Right atrium auricular region (tissue), 2 donors: ENCODE measurements around the gene MSH6. TPM values are rescaled to one million over a fixed set of nuclear protein-coding genes. Genes with fewer than 3 reads are reported as not detected.
A peak's percentile ranks its signal among the peaks of the same experiment; 100 is the strongest.

Experiments
- DNase-seq: peaks from one replicate; pipeline ENCODE4 v3.0.0-alpha.2; 2019; ENCODE audit warnings: low spot score
- H3K27ac ChIP-seq, 2 donors: fragments of 200-600 bp; sonication (generic); 1 replicate in 1 of 2; 2 replicates in 1 of 2; pipeline ENCODE4 v1.5.1; 2016 to 2019
- H3K27me3 ChIP-seq, 2 donors: fragments of 200-600 bp; sonication (generic); one replicate each; pipeline versions ENCODE4 v1.5.1 to v1.6.0; 2017 to 2019
- H3K36me3 ChIP-seq: fragments of 200-600 bp; sonication (generic); one replicate; pipeline ENCODE4 v1.5.1; 2016
- H3K4me1 ChIP-seq, 2 donors: fragments of 200-600 bp; sonication (generic); one replicate each; pipeline versions ENCODE4 v1.5.1 to v1.6.0; 2017 to 2019
- H3K4me3 ChIP-seq, 2 donors: fragments of 200-600 bp; sonication (generic); 1 replicate in 1 of 2; 2 replicates in 1 of 2; pipeline ENCODE4 v1.5.1; 2017 to 2019; ENCODE audit warnings: mild to moderate bottlenecking in 1 of 2, moderate library complexity in 1 of 2
- H3K9me3 ChIP-seq, 2 donors: fragments of 200-600 bp; sonication (generic); one replicate each; pipeline ENCODE4 v1.5.1; 2019
- total RNA-seq, 2 donors: library from RNA; depleted of rRNA; stranded (reverse); fragments of >200 nt; gene quantifications; one replicate each; pipeline ENCODE4 v1.1.0, GENCODE V29; 2016
- TF ChIP-seq, protein P1 (sequence below), 2 donors: fragments of 200-600 bp; sonication (generic); IDR thresholded peaks; one replicate each; pipeline ENCODE4 v1.5.1; 2019; ENCODE audit warnings: antibody characterized with exemption in 2 of 2

Gene MSH6
- total RNA-seq, 2 donors from 2014 or later, result 17.0 to 22.3 TPM

- TF ChIP-seq, protein P1, sequence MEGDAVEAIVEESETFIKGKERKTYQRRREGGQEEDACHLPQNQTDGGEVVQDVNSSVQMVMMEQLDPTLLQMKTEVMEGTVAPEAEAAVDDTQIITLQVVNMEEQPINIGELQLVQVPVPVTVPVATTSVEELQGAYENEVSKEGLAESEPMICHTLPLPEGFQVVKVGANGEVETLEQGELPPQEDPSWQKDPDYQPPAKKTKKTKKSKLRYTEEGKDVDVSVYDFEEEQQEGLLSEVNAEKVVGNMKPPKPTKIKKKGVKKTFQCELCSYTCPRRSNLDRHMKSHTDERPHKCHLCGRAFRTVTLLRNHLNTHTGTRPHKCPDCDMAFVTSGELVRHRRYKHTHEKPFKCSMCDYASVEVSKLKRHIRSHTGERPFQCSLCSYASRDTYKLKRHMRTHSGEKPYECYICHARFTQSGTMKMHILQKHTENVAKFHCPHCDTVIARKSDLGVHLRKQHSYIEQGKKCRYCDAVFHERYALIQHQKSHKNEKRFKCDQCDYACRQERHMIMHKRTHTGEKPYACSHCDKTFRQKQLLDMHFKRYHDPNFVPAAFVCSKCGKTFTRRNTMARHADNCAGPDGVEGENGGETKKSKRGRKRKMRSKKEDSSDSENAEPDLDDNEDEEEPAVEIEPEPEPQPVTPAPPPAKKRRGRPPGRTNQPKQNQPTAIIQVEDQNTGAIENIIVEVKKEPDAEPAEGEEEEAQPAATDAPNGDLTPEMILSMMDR (IDR thresholded peaks at IDR 0.05), result no peak
- DNase-seq, result no peak
- Histone ChIP-seq H3K9me3 (no peaks in the 10 kb centered on the region), H3K27ac (peak overlapping the region; percentile 91 to 93), H3K27me3 (no peaks in the 10 kb centered on the region), H3K4me1 (peaks cover 0 to 18% of the 10 kb centered on the region in 2 donors), H3K36me3 (no peaks in the 10 kb centered on the region), H3K4me3 (peak overlapping the region; percentile 74 to 92)
Measured at GRCh38 chr2:47784352-47784851, 1.5 kb downstream of the MSH6 start.

- no peak for DNase-seq
- peaks cover 0 to 18% of the 10 kb centered on the region in 2 donors for H3K4me1 ChIP-seq
- H3K4me3 ChIP-seq, result no peak overlapping the region
- no peaks in the 10 kb centered on the region for H3K9me3 ChIP-seq
- no peak overlapping the region for H3K27ac ChIP-seq
- H3K36me3 ChIP-seq, result no peaks in the 10 kb centered on the region
- no peaks in the 10 kb centered on the region for H3K27me3 ChIP-seq
- TF ChIP-seq, protein P1 (IDR thresholded peaks at IDR 0.05), result no peak
Measured at GRCh38 chr2:47785986-47786385, 3.0 kb downstream of the MSH6 start.

DNA sequence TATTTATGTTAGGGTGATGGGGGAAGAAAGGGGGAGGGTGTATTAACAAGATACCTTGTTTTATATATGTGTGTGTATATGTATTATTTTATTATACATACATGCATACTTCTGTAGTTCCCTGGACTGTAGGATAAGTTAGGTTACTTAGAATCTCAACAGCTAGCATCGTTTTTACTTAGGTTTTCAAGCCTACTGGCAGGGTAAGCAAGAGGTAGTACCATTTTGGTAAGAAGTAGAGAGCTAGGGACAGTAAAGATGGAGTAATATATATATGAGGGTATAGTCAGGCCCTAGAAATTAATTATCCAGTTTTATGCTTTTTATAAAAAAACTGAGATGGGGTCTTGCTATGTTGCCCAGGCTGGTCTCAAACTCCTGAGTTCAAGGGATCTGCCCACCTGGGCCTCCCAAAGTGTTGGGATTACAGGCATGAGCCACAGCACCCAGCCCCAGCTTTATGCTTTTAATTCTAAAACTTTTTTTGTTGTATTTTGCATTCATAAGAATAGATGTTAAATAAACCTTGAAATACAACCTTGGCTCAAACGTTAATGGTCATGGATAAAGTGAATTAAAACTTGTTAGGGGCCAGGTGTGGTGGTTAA is 13.2 kb downstream of the MSH6 start:
- Histone ChIP-seq H3K27me3 (no peaks in the 10 kb centered on the region), H3K9me3 (no peaks in the 10 kb centered on the region), H3K4me1 (peaks cover 0 to 2% of the 10 kb centered on the region in 2 donors), H3K4me3 (no peak overlapping the region), H3K27ac (no peak overlapping the region), H3K36me3 (peaks cover 60% of the 10 kb centered on the region)
- TF ChIP-seq, protein P1 (IDR thresholded peaks at IDR 0.05), result no peak
- no peak for DNase-seq

DNA sequence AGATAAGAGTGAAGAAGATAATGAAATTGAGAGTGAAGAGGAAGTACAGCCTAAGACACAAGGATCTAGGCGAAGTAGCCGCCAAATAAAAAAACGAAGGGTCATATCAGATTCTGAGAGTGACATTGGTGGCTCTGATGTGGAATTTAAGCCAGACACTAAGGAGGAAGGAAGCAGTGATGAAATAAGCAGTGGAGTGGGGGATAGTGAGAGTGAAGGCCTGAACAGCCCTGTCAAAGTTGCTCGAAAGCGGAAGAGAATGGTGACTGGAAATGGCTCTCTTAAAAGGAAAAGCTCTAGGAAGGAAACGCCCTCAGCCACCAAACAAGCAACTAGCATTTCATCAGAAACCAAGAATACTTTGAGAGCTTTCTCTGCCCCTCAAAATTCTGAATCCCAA is 15.7 kb downstream of the MSH6 start:
- H3K27ac ChIP-seq, result no peak overlapping the region
- no peaks in the 10 kb centered on the region for H3K27me3 ChIP-seq

DNA sequence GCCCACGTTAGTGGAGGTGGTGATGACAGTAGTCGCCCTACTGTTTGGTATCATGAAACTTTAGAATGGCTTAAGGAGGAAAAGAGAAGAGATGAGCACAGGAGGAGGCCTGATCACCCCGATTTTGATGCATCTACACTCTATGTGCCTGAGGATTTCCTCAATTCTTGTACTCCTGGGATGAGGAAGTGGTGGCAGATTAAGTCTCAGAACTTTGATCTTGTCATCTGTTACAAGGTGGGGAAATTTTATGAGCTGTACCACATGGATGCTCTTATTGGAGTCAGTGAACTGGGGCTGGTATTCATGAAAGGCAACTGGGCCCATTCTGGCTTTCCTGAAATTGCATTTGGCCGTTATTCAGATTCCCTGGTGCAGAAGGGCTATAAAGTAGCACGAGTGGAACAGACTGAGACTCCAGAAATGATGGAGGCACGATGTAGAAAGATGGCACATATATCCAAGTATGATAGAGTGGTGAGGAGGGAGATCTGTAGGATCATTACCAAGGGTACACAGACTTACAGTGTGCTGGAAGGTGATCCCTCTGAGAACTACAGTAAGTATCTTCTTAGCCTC is 16.2 kb downstream of the MSH6 start:
- TF ChIP-seq, protein P1 (IDR thresholded peaks at IDR 0.05), result no peak
- Histone ChIP-seq H3K4me3 (no peak overlapping the region), H3K27ac (no peak overlapping the region), H3K9me3 (peaks cover 0 to 12% of the 10 kb centered on the region in 2 donors), H3K4me1 (peaks cover 0 to 2% of the 10 kb centered on the region in 2 donors), H3K27me3 (no peaks in the 10 kb centered on the region), H3K36me3 (peaks cover 79% of the 10 kb centered on the region)
- no peak for DNase-seq

More for the DNA sequence above, 15.7 kb downstream of the MSH6 start:
- TF ChIP-seq, protein P1 (IDR thresholded peaks at IDR 0.05), result no peak
- Histone ChIP-seq H3K9me3 (peaks cover 0 to 8% of the 10 kb centered on the region in 2 donors), H3K4me1 (peaks cover 0 to 2% of the 10 kb centered on the region in 2 donors), H3K4me3 (no peak overlapping the region), H3K36me3 (peaks cover 75% of the 10 kb centered on the region)
- no peak for DNase-seq
